Measurements from ENCODE around the gene NUDT22. TPM values are rescaled to one million over a fixed set of nuclear protein-coding genes. Genes with fewer than 3 reads are reported as not detected.

NUDT22 gene
- total and polyA plus RNA-seq, 2 of the 4 experiments (the other 2 are of a cell fraction) = 21.3 to 44.6 TPM

GRCh38 chr11:64207256-64208085, 18.6 kb upstream of the NUDT22 start:
- WGBS, 2 experiments (ENCODE audit: extremely low coverage in 2 of 2, insufficient read length in 1 of 2) = 53% methylated on average over 3 of the region's 30 CpGs; no CpG with 5 or more reads in 1 of the 2 experiments
- Histone ChIP-seq H3K4me1 (ENCODE audit: control insufficient read depth, insufficient read depth, low read length) (peaks cover 10% of the 10 kb centered on the region), H2AFZ (replicated peaks; ENCODE audit: low read length, poor library complexity) (peak overlapping the region; percentile 94), H3K4me3 (ENCODE audit: insufficient read depth, low read depth, low read length) (no peak overlapping the region), H3K4me2 (ENCODE audit: low read depth, low read length) (peak overlapping the region; percentile 14), H3K56ac (ENCODE audit: extremely low read depth, insufficient read depth, low read length) (peak overlapping the region; percentile 5; the same call in 1 of the 2 replicates), H3K18ac (ENCODE audit: low read depth, low read length) (peak overlapping the region; percentile 50), H2BK120ac (ENCODE audit: low read depth, low read length) (peak overlapping the region; percentile 72), H3K14ac (replicated peaks; ENCODE audit: low read depth, low read length) (peak overlapping the region; percentile 61), H3K9me3 (ENCODE audit: control insufficient read depth, insufficient read depth, low read length) (no peaks in the 10 kb centered on the region), H2BK15ac (ENCODE audit: low read depth, low read length) (peak overlapping the region; percentile 15; the same call in 1 of the 3 replicates), H3K27ac (ENCODE audit: insufficient read depth, low read length) (peak overlapping the region; percentile 62), H3K23ac (ENCODE audit: low read depth, low read length) (peak overlapping the region; percentile 46; the same call in 1 of the 2 replicates), H2BK20ac (ENCODE audit: low read depth, low read length) (peak overlapping the region; percentile 8; the same call in 1 of the 2 replicates), H3K9me1 (ENCODE audit: insufficient read depth, low read length) (no peaks in the 10 kb centered on the region; the same call in 1 of the 2 replicates), H4K91ac (ENCODE audit: insufficient read depth, low read depth, low read length) (peak overlapping the region; percentile 94), H2AK9ac (replicated peaks; ENCODE audit: low read depth, low read length, poor library complexity) (peak overlapping the region; percentile 95), H3K36me3 (ENCODE audit: control insufficient read depth, insufficient read depth, low read length) (peaks cover 36% of the 10 kb centered on the region), H4K8ac (ENCODE audit: low read depth in 2 of 2, low read length in 2 of 2) (peak overlapping the region; percentile 88 to 95), H3K27me3 (ENCODE audit: control insufficient read depth, insufficient read depth, low read length) (no peaks in the 10 kb centered on the region), H2BK5ac (ENCODE audit: low read depth, low read length, poor library complexity, severe bottlenecking) (peak overlapping the region; percentile 91), H4K20me1 (ENCODE audit: insufficient read depth, low read length) (peaks cover 8% of the 10 kb centered on the region; the same call in 1 of the 2 replicates), H3K79me1 (ENCODE audit: low read depth in 1 of 2, low read length in 2 of 2) (peaks cover 0 to 28% of the 10 kb centered on the region in 2 experiments; a peak in 3 of 4 replicates), H3K9ac (ENCODE audit: low read depth, low read length) (no peak overlapping the region; the same call in 1 of the 2 replicates), H4K5ac (ENCODE audit: low read depth, low read length) (peak overlapping the region; percentile 92), H2AK5ac (ENCODE audit: low read depth, low read length) (peak overlapping the region; percentile 76), H3K4ac (ENCODE audit: low read depth, low read length) (peak overlapping the region; percentile 89)
- in situ Hi-C loops (cut with MboI; ENCODE audit: low sequenced_read_pairs) (no loop called here), intact Hi-C loops (cut with micrococcal nuclease) (loop anchor here (10.0 kb wide), 1 partner anchor 447 kb away; no protein-coding TSS in a partner anchor), dilution Hi-C loops (cut with HindIII; ENCODE audit: low sequenced_read_pairs, unreplicated experiment) (no loop called here)
- TF ChIP-seq NFE2L2 (IDR thresholded peaks at IDR 0.05; ENCODE audit: low read depth, low read length) (peak; percentile 63), RFX5 (IDR thresholded peaks at IDR 0.05; ENCODE audit: low read depth, low read length) (no peak), MAZ (IDR thresholded peaks at IDR 0.05; ENCODE audit: borderline replicate concordance, low read depth, low read length) (peak; percentile 34; the same call in 1 of the 2 replicates)
- CTCF ChIA-PET = interaction anchor here (0.7 to 2.0 kb wide), 2 partner anchors 10 to 94 kb away, joined by 3 to 7 read pairs; no protein-coding TSS in a partner anchor
- peak; percentile 78 for DNase-seq
- BruUV-seq (replicated peaks) = no TSS peak
- ATAC-seq (ENCODE audit: low read depth) = peak; percentile 60
- POLR2A ChIA-PET (ENCODE audit: unreplicated experiment) = no interaction called here

Measured in IMR-90 (cell line).